ENCODE measurements around the gene RPL27.

GRCh38 chr17:42980766-42981397, 17.3 kb upstream of the RPL27 start:
- peak in 1 of 2 donors; percentile 27 for TF ChIP-seq POLR2A (IDR thresholded peaks at IDR 0.05)
- peak in 4 of 5 experiments; percentile 13 to 33 (median 26) for TF ChIP-seq CTCF (IDR thresholded peaks at IDR 0.05 in 4 of 5, conservative IDR thresholded peaks at IDR 0.05 in 1 of 5)
